Effector memory CD4-positive, alpha-beta T cell (primary cell): ENCODE results near the gene KIF16B.

ENCODE experiments used
- DNase-seq, 3 donors: peaks; one replicate each; pipeline ENCODE4 v3.0.0-alpha.2; 2020
- H3K27ac ChIP-seq: 2 replicates; pipeline ENCODE4 v1.7.0; 2013; ENCODE audit warnings: mild to moderate bottlenecking, low read length, moderate library complexity; ENCODE audit not compliant: insufficient read depth, poor library complexity, severe bottlenecking
- H3K27me3 ChIP-seq: replicated peaks from 2 replicates; pipeline ENCODE4 v1.7.0; 2013; ENCODE audit warnings: mild to moderate bottlenecking, low read length; ENCODE audit not compliant: insufficient read depth, control insufficient read depth, poor library complexity, severe bottlenecking
- H3K36me3 ChIP-seq: 2 replicates; pipeline ENCODE4 v1.7.0; 2013; ENCODE audit warnings: mild to moderate bottlenecking, low read length, moderate library complexity; ENCODE audit not compliant: control insufficient read depth, insufficient read depth
- H3K4me1 ChIP-seq: 2 replicates; pipeline ENCODE4 v1.7.0; 2013; ENCODE audit warnings: low read length, mild to moderate bottlenecking; ENCODE audit not compliant: control insufficient read depth, insufficient read depth, poor library complexity, severe bottlenecking
- H3K4me3 ChIP-seq: 2 replicates; pipeline ENCODE4 v1.7.0; 2013; ENCODE audit warnings: low read length, low read depth, mild to moderate bottlenecking; ENCODE audit not compliant: insufficient read depth, poor library complexity, severe bottlenecking
- H3K9me3 ChIP-seq: 2 replicates; pipeline ENCODE4 v1.7.0; 2013; ENCODE audit warnings: mild to moderate bottlenecking, low read length, moderate library complexity; ENCODE audit not compliant: control insufficient read depth

Gene KIF16B

GRCh38 chr20:16246291-16246690, 327.0 kb downstream of the KIF16B start:
- Histone ChIP-seq H3K9me3 (no peaks in the 10 kb centered on the region), H3K27me3 (no peaks in the 10 kb centered on the region), H3K4me3 (no peak overlapping the region), H3K4me1 (no peaks in the 10 kb centered on the region), H3K27ac (no peak overlapping the region), H3K36me3 (no peaks in the 10 kb centered on the region)
- DNase-seq = no peak

- no peaks in the 10 kb centered on the region for H3K36me3 ChIP-seq
- no peaks in the 10 kb centered on the region for H3K27me3 ChIP-seq
- H3K9me3 ChIP-seq = no peaks in the 10 kb centered on the region
- no peak overlapping the region for H3K4me3 ChIP-seq
- H3K27ac ChIP-seq = no peak overlapping the region
- DNase-seq = no peak
- no peaks in the 10 kb centered on the region for H3K4me1 ChIP-seq
Measured at GRCh38 chr20:16245879-16246278, 327.4 kb downstream of the KIF16B start.

- no peak overlapping the region for H3K27ac ChIP-seq
- H3K9me3 ChIP-seq = no peaks in the 10 kb centered on the region
- no peak for DNase-seq
- no peak overlapping the region for H3K4me3 ChIP-seq
- no peaks in the 10 kb centered on the region for H3K36me3 ChIP-seq
- H3K4me1 ChIP-seq = no peaks in the 10 kb centered on the region
- no peaks in the 10 kb centered on the region for H3K27me3 ChIP-seq
Measured at GRCh38 chr20:16244892-16245291, 328.4 kb downstream of the KIF16B start.

- no peak for DNase-seq
- no peak overlapping the region for H3K4me3 ChIP-seq
Measured at GRCh38 chr20:16243470-16243869, 329.8 kb downstream of the KIF16B start.

GRCh38 chr20:16241911-16242310, 331.3 kb downstream of the KIF16B start:
- H3K27ac ChIP-seq = no peak overlapping the region
- H3K4me1 ChIP-seq = no peaks in the 10 kb centered on the region
- no peaks in the 10 kb centered on the region for H3K27me3 ChIP-seq
- H3K9me3 ChIP-seq = peaks cover 7% of the 10 kb centered on the region
- no peaks in the 10 kb centered on the region for H3K36me3 ChIP-seq
- DNase-seq = no peak
- no peak overlapping the region for H3K4me3 ChIP-seq

More at GRCh38 chr20:16243470-16243869, 329.8 kb downstream of the KIF16B start:
- H3K36me3 ChIP-seq = no peaks in the 10 kb centered on the region
- H3K9me3 ChIP-seq = no peaks in the 10 kb centered on the region
- no peaks in the 10 kb centered on the region for H3K27me3 ChIP-seq
- H3K27ac ChIP-seq = no peak overlapping the region
- no peaks in the 10 kb centered on the region for H3K4me1 ChIP-seq

- H3K27me3 ChIP-seq = no peaks in the 10 kb centered on the region
- no peaks in the 10 kb centered on the region for H3K4me1 ChIP-seq
- DNase-seq = no peak
Measured at GRCh38 chr20:16240355-16240754, 332.9 kb downstream of the KIF16B start.

GRCh38 chr20:16236589-16237241, 336.5 kb downstream of the KIF16B start:
- Histone ChIP-seq H3K4me3 (no peak overlapping the region), H3K27me3 (no peaks in the 10 kb centered on the region)

More at GRCh38 chr20:16240355-16240754, 332.9 kb downstream of the KIF16B start:
- Histone ChIP-seq H3K27ac (no peak overlapping the region), H3K4me3 (no peak overlapping the region), H3K36me3 (no peaks in the 10 kb centered on the region), H3K9me3 (peaks cover 7% of the 10 kb centered on the region)

GRCh38 chr20:16230402-16230801, 342.8 kb downstream of the KIF16B start:
- no peaks in the 10 kb centered on the region for H3K27me3 ChIP-seq
- H3K27ac ChIP-seq = no peak overlapping the region
- no peak overlapping the region for H3K4me3 ChIP-seq
- no peaks in the 10 kb centered on the region for H3K36me3 ChIP-seq
- DNase-seq = no peak
- H3K9me3 ChIP-seq = no peaks in the 10 kb centered on the region
- H3K4me1 ChIP-seq = no peaks in the 10 kb centered on the region

More at GRCh38 chr20:16236589-16237241, 336.5 kb downstream of the KIF16B start:
- H3K4me1 ChIP-seq = no peaks in the 10 kb centered on the region
- DNase-seq = no peak
- no peak overlapping the region for H3K27ac ChIP-seq
- no peaks in the 10 kb centered on the region for H3K36me3 ChIP-seq
- H3K9me3 ChIP-seq = peaks cover 7% of the 10 kb centered on the region

- no peak overlapping the region for H3K4me3 ChIP-seq
- no peaks in the 10 kb centered on the region for H3K27me3 ChIP-seq
- no peaks in the 10 kb centered on the region for H3K4me1 ChIP-seq
- H3K9me3 ChIP-seq = no peaks in the 10 kb centered on the region
- no peak for DNase-seq
- H3K36me3 ChIP-seq = no peaks in the 10 kb centered on the region
- no peak overlapping the region for H3K27ac ChIP-seq
Measured at GRCh38 chr20:16229813-16230212, 343.4 kb downstream of the KIF16B start.

- no peaks in the 10 kb centered on the region for H3K9me3 ChIP-seq
- H3K27ac ChIP-seq = no peak overlapping the region
- no peaks in the 10 kb centered on the region for H3K27me3 ChIP-seq
- no peak overlapping the region for H3K4me3 ChIP-seq
- H3K4me1 ChIP-seq = no peaks in the 10 kb centered on the region
- no peak for DNase-seq
- H3K36me3 ChIP-seq = no peaks in the 10 kb centered on the region
Measured at GRCh38 chr20:16228722-16229121, 344.5 kb downstream of the KIF16B start.
